ENCODE results near the gene C1QTNF8.

Gene C1QTNF8

GRCh38 chr16:1045310-1045992 is 50.6 kb downstream of the C1QTNF8 start:
- Histone ChIP-seq H3K36me3 (no peaks in the 10 kb centered on the region), H3K27me3 (peaks cover 40% of the 10 kb centered on the region), H3K9me3 (no peaks in the 10 kb centered on the region), H3K4me1 (ENCODE audit: control insufficient read depth in 1 of 2, insufficient read depth in 1 of 2, low read depth in 1 of 2, low read length in 1 of 2) (no peaks in the 10 kb centered on the region), H3K4me3 (ENCODE audit: low read depth in 1 of 2, low read length in 1 of 2) (no peak overlapping the region), H3K27ac (no peak overlapping the region)
- TF ChIP-seq CTCF (IDR thresholded peaks at IDR 0.05), result no peak

DNA sequence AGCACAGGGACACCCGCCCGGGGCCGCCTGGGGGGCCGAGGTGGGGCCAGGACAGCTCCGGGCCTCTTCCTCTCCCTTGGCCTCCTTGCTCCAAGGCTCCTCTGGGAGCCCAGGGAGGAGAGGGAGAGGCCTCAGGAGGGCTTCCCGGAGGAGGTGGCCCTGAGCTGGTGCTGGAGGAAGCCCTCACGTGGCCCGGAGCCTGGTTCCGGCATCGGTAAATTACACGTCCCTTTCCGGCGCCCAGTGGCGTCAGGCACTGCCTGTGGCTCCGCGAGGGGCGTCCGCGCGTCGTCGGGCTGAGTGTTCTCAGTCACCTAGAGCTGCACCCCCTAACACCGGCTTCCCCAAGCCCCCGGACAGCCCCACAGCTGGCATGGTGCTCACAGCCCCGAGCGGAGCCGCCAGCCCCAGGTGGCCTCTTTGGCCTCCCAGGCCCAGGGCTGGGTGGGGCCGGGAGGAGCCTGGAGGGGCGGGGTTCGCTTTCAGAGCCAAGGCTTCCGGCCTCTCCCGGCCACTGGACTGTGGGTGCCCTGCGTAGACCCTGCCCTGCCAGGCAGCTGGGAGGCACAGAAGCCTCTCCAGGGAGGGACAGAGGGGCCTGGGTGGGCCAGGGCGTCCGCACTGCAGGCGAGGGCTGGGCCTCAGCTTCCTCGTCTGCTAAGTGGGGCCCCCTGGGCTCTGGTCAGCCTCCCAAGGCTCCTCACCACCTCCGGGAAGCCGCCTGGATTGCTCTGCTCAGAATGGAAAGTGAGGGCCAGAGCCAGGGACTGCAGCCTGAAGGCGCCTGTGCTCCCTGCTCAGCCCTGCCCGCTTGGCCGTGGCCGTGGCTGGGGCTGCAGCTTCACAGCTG is 51.4 kb downstream of the C1QTNF8 start:
- H3K27me3 ChIP-seq, result peaks cover 37% of the 10 kb centered on the region
- TF ChIP-seq CTCF (IDR thresholded peaks at IDR 0.05), result no peak
- H3K36me3 ChIP-seq, result no peaks in the 10 kb centered on the region
- no peak overlapping the region for H3K27ac ChIP-seq
- no peaks in the 10 kb centered on the region for H3K4me1 ChIP-seq (ENCODE audit: control insufficient read depth in 1 of 2, insufficient read depth in 1 of 2, low read depth in 1 of 2, low read length in 1 of 2)
- no peaks in the 10 kb centered on the region for H3K9me3 ChIP-seq
- H3K4me3 ChIP-seq (ENCODE audit: low read depth in 1 of 2, low read length in 1 of 2), result no peak overlapping the region

DNA sequence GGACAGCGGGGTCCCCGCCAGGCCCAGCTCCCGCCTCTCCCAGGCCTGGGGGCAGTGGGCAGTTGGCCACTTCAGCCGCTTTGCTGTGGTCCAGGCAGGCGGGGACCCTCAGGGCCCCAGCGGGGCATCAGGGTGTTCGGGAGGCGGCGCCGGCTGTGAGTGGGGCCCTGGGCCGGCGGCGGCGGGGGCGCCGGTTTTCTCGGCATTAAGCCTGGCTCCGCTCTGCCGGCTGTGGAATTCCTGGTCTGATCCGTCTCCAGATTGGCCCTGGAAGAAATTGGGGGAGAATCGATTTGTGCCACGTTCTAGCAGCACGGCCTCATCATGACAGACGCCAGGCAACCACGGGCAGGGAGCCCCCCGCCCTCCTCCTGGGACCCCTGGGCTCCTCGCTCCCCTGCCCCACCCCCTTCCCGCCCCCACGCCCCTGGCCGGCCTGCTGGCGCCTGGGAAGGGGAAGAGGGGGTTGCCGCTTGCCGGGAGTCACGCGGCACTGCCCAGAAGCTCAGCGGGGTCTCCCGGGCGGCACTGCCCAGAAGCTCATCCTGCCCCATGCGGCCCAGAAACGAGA is 52.1 kb downstream of the C1QTNF8 start:
- Histone ChIP-seq H3K4me1 (ENCODE audit: control insufficient read depth in 1 of 2, insufficient read depth in 1 of 2, low read depth in 1 of 2, low read length in 1 of 2) (no peaks in the 10 kb centered on the region), H3K4me3 (ENCODE audit: low read depth in 1 of 2, low read length in 1 of 2) (no peak overlapping the region), H3K36me3 (no peaks in the 10 kb centered on the region), H3K9me3 (no peaks in the 10 kb centered on the region), H3K27ac (no peak overlapping the region), H3K27me3 (peaks cover 30% of the 10 kb centered on the region)
- TF ChIP-seq CTCF (IDR thresholded peaks at IDR 0.05), result no peak

GRCh38 chr16:1042866-1043265 is 53.2 kb downstream of the C1QTNF8 start:
- no peaks in the 10 kb centered on the region for H3K36me3 ChIP-seq
- H3K4me1 ChIP-seq (ENCODE audit: control insufficient read depth in 1 of 2, insufficient read depth in 1 of 2, low read depth in 1 of 2, low read length in 1 of 2), result no peaks in the 10 kb centered on the region
- no peaks in the 10 kb centered on the region for H3K9me3 ChIP-seq
- TF ChIP-seq CTCF (IDR thresholded peaks at IDR 0.05), result no peak
- peaks cover 28% of the 10 kb centered on the region for H3K27me3 ChIP-seq
- no peak overlapping the region for H3K4me3 ChIP-seq (ENCODE audit: low read depth in 1 of 2, low read length in 1 of 2)
- no peak overlapping the region for H3K27ac ChIP-seq

DNA sequence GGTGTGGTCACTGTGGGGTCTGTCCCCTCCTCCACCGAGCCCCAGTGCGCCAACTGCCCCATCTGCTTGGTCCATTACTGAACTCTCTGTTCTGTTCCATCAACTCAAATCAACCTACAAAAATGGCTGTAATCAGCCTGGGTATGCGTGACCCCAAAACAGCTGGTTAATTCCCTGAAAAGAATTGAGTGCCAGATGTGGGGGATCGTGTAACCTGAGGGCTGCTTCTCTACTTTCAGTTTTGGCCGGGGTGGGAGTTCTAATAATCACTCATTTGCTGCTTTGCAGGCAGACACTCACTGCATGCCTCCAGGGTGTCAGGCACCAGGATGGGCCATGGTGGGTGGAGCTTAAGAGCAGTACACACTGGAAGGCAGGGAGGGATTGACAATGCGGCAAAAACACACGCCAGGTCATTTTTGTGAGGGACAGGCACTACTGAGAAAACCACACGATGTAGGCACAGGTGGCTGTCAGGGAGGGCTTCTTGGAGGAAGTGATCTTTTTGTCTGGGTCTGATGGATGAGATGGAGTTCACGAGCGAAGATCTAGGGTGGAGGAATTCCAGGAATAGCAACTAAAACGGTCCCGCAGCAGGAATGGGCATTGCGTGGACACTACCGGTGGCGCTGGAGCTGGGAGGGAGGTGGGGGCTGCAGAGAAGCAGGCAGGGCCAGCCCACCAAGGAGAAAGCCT is 53.8 kb downstream of the C1QTNF8 start:
- no peaks in the 10 kb centered on the region for H3K36me3 ChIP-seq
- H3K27me3 ChIP-seq, result peaks cover 29% of the 10 kb centered on the region
- no peaks in the 10 kb centered on the region for H3K4me1 ChIP-seq (ENCODE audit: control insufficient read depth in 1 of 2, insufficient read depth in 1 of 2, low read depth in 1 of 2, low read length in 1 of 2)
- H3K4me3 ChIP-seq (ENCODE audit: low read depth in 1 of 2, low read length in 1 of 2), result no peak overlapping the region
- H3K27ac ChIP-seq, result no peak overlapping the region
- no peaks in the 10 kb centered on the region for H3K9me3 ChIP-seq
- TF ChIP-seq CTCF (IDR thresholded peaks at IDR 0.05), result no peak

All from neutrophil (primary cell).